Stimulated activated CD4-positive, alpha-beta T cell treated with anti-CD3 and anti-CD28 coated beads, Interleukin-2, amount 100 ng/mL, for 48 hours (primary cell): ENCODE data around the gene ZBTB20.

Experiments
- DNase-seq, 2 donors: peaks; one replicate each; pipeline ENCODE4 v3.0.0-alpha.2; 2020

The ZBTB20 gene

GRCh38 chr3:114903213-114903612 is 243.9 kb downstream of the ZBTB20 start:
- no peak for DNase-seq

GRCh38 chr3:114902691-114903101 is 244.4 kb downstream of the ZBTB20 start:
- no peak for DNase-seq

GRCh38 chr3:114900908-114901307 is 246.2 kb downstream of the ZBTB20 start:
- DNase-seq, result no peak

GRCh38 chr3:114899186-114899931 is 247.7 kb downstream of the ZBTB20 start:
- DNase-seq, result no peak

- DNase-seq, result no peak
These were observed 250.1 kb downstream of the ZBTB20 start for GRCh38 chr3:114896978-114897377.

GRCh38 chr3:114893361-114893760 is 253.7 kb downstream of the ZBTB20 start:
- no peak for DNase-seq

- DNase-seq, result no peak
These were observed 254.2 kb downstream of the ZBTB20 start for GRCh38 chr3:114892880-114893279.

GRCh38 chr3:114892131-114892879 is 254.8 kb downstream of the ZBTB20 start:
- DNase-seq, result no peak

GRCh38 chr3:114887806-114888205 is 259.3 kb downstream of the ZBTB20 start:
- DNase-seq, result no peak

GRCh38 chr3:114886905-114887304 is 260.2 kb downstream of the ZBTB20 start:
- DNase-seq, result no peak

- DNase-seq, result no peak
These were observed 262.7 kb downstream of the ZBTB20 start for GRCh38 chr3:114884213-114884923.

GRCh38 chr3:114880078-114880477 is 267.0 kb downstream of the ZBTB20 start:
- DNase-seq, result no peak

- DNase-seq, result no peak
These were observed 267.7 kb downstream of the ZBTB20 start for GRCh38 chr3:114879059-114880031.

GRCh38 chr3:114878114-114878839 is 268.8 kb downstream of the ZBTB20 start:
- DNase-seq, result no peak

- DNase-seq, result no peak
These were observed 269.5 kb downstream of the ZBTB20 start for GRCh38 chr3:114877378-114878113.

GRCh38 chr3:114874522-114874971 is 272.5 kb downstream of the ZBTB20 start:
- DNase-seq, result no peak

- no peak for DNase-seq
These were observed 273.5 kb downstream of the ZBTB20 start for GRCh38 chr3:114873591-114873990.

- DNase-seq, result no peak
These were observed 274.5 kb downstream of the ZBTB20 start for GRCh38 chr3:114872588-114872987.

GRCh38 chr3:114872050-114872449 is 275.0 kb downstream of the ZBTB20 start:
- no peak for DNase-seq

GRCh38 chr3:114867835-114868503 is 279.1 kb downstream of the ZBTB20 start:
- no peak for DNase-seq
